ENCODE measurements around the gene MOSPD2. TPM values are rescaled to one million over a fixed set of nuclear protein-coding genes. Genes with fewer than 3 reads are reported as not detected.

The MOSPD2 gene
- total RNA-seq, 1 donor from 2014 or later, result 8.2 TPM

DNA sequence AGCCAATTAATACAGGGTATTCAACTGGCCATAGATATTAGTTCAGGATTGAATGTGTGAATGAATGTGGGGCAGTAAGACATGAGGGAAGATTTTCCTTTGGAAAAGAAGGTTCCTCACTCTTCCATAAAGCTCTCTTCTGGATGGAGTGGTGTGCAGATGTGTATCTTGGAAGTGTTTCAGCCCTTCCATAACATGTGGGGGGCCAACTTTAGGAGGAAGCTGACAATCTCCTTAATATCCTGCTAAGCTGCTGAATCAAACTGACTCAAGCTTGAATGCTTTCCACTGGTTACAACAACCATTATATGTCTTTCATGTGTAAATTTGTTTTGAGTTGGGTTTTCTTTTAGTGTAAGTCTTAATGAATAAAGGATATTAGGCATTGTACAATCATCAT is 40.6 kb upstream of the MOSPD2 start:
- Histone ChIP-seq H3K27me3 (ENCODE audit: control insufficient read depth, insufficient read depth, low read length) (no peaks in the 10 kb centered on the region), H3K4me3 (ENCODE audit: low read depth, low read length) (no peak overlapping the region), H3K36me3 (ENCODE audit: control insufficient read depth, insufficient read depth, low read length) (no peaks in the 10 kb centered on the region)
- TF ChIP-seq, protein P1, sequence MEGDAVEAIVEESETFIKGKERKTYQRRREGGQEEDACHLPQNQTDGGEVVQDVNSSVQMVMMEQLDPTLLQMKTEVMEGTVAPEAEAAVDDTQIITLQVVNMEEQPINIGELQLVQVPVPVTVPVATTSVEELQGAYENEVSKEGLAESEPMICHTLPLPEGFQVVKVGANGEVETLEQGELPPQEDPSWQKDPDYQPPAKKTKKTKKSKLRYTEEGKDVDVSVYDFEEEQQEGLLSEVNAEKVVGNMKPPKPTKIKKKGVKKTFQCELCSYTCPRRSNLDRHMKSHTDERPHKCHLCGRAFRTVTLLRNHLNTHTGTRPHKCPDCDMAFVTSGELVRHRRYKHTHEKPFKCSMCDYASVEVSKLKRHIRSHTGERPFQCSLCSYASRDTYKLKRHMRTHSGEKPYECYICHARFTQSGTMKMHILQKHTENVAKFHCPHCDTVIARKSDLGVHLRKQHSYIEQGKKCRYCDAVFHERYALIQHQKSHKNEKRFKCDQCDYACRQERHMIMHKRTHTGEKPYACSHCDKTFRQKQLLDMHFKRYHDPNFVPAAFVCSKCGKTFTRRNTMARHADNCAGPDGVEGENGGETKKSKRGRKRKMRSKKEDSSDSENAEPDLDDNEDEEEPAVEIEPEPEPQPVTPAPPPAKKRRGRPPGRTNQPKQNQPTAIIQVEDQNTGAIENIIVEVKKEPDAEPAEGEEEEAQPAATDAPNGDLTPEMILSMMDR (IDR thresholded peaks at IDR 0.05; ENCODE audit: insufficient read depth, low read length, severe bottlenecking), result no peak
- FAIRE-seq (no peak), DNase-seq (ENCODE audit: low read depth) (no peak)

DNA sequence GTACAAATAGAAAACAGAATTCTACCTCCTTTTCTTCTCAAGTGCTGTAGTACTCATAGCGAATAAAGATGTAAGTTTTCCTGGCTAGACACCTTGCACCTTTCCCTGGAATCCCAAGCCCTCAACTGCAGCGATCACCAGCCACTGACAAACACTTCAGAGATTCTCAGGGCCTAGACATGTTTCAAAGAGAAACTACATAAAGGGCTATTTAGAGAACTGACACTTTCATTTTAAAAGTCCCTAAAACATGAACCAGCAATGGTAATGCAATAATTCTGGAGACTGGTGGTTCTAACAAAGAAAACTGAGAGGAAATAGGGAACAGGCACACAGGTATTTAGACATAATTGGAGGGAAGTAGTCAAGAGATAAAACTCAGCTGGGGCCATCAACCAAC is 36.1 kb upstream of the MOSPD2 start:
- no peaks in the 10 kb centered on the region for H3K27me3 ChIP-seq (ENCODE audit: control insufficient read depth, insufficient read depth, low read length)
- TF ChIP-seq, protein P1 (IDR thresholded peaks at IDR 0.05; ENCODE audit: insufficient read depth, low read length, severe bottlenecking), result no peak
- DNase-seq (ENCODE audit: low read depth), result no peak
- no peak overlapping the region for H3K4me3 ChIP-seq (ENCODE audit: low read depth, low read length)
- no peaks in the 10 kb centered on the region for H3K36me3 ChIP-seq (ENCODE audit: control insufficient read depth, insufficient read depth, low read length)
- no peak for FAIRE-seq

DNA sequence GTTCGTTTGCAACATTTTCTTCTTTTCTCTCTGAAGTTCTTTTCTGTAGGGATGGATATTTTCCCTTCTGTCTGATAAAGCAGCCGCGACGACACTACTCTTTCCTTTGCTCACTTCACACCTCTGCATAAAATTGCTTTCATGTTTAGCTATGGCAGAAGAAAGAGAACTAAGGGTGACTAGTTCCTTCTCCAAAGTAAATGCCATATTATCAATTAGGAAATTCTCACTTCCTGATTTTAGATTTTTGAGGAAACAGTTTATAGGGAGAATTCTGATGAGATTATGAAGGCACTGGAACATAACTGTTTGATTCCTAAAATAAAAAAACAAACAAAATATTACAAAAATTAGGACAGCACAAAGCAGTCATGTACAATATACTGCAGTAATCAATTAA is 29.6 kb upstream of the MOSPD2 start:
- Histone ChIP-seq H3K4me3 (ENCODE audit: low read depth, low read length) (no peak overlapping the region), H3K27me3 (ENCODE audit: control insufficient read depth, insufficient read depth, low read length) (no peaks in the 10 kb centered on the region), H3K36me3 (ENCODE audit: control insufficient read depth, insufficient read depth, low read length) (no peaks in the 10 kb centered on the region)
- DNase-seq (ENCODE audit: low read depth) (no peak), FAIRE-seq (no peak)
- TF ChIP-seq, protein P1 (IDR thresholded peaks at IDR 0.05; ENCODE audit: insufficient read depth, low read length, severe bottlenecking), result no peak

DNA sequence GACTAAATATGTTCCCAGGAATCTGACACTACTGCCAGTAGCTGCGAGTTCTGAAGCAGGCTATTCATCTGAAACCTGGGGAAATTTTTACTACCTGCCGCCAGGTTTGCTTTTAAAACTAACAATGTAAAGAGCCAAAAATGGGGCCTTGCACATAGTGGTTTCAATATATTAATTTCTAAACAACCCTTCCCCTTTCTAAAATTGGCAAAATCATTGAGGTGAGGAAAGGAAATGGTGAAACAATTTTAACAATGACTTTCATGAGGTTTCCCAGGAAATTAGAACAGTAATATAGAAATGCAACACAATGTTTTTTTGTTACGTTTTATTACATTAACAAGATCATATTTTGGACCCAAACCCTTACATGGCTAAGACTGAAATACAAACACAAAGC is 21.7 kb upstream of the MOSPD2 start:
- Histone ChIP-seq H3K27me3 (ENCODE audit: control insufficient read depth, insufficient read depth, low read length) (no peaks in the 10 kb centered on the region), H3K36me3 (ENCODE audit: control insufficient read depth, insufficient read depth, low read length) (no peaks in the 10 kb centered on the region), H3K4me3 (ENCODE audit: low read depth, low read length) (no peak overlapping the region)
- DNase-seq (ENCODE audit: low read depth) (no peak), FAIRE-seq (no peak)
- TF ChIP-seq, protein P1 (IDR thresholded peaks at IDR 0.05; ENCODE audit: insufficient read depth, low read length, severe bottlenecking), result no peak

GRCh38 chrX:14864631-14865030 is 8.6 kb upstream of the MOSPD2 start:
- H3K4me3 ChIP-seq (ENCODE audit: low read depth, low read length), result no peak overlapping the region
- DNase-seq (ENCODE audit: low read depth) (peak; percentile 46), FAIRE-seq (no peak)
- TF ChIP-seq, protein P1 (IDR thresholded peaks at IDR 0.05; ENCODE audit: insufficient read depth, low read length, severe bottlenecking), result no peak
- no peaks in the 10 kb centered on the region for H3K36me3 ChIP-seq (ENCODE audit: control insufficient read depth, insufficient read depth, low read length)
- H3K27me3 ChIP-seq (ENCODE audit: control insufficient read depth, insufficient read depth, low read length), result no peaks in the 10 kb centered on the region

DNA sequence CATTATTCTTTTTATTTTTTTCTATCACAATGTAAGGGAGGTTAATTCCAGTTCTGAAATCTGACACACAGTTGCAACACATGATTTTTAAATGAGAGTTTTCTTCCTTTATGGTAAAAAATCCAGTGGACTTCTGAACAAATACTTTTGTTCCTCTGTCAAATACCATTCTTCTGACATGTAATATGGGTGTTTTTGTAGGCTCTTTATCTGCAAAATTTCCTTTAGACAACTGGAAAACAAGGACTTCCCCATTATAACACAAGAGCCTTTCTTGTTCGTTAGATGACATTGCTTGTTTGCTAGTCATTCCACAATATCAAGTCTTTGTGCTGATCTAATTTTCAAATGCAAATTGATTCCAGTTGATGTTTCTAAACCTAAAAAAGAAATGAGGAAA is 8.0 kb upstream of the MOSPD2 start:
- DNase-seq (ENCODE audit: low read depth) (no peak), FAIRE-seq (no peak)
- H3K4me3 ChIP-seq (ENCODE audit: low read depth, low read length), result no peak overlapping the region
- TF ChIP-seq, protein P1 (IDR thresholded peaks at IDR 0.05; ENCODE audit: insufficient read depth, low read length, severe bottlenecking), result no peak
- no peaks in the 10 kb centered on the region for H3K27me3 ChIP-seq (ENCODE audit: control insufficient read depth, insufficient read depth, low read length)
- no peaks in the 10 kb centered on the region for H3K36me3 ChIP-seq (ENCODE audit: control insufficient read depth, insufficient read depth, low read length)
